Epithelial cell of prostate (primary cell): Measurements from ENCODE around the gene RALGAPA1.

ENCODE experiments used
- DNase-seq: peaks from one replicate; pipeline ENCODE4 v3.0.0-alpha.2; 2011; ENCODE audit warnings: low read depth, low spot score
- H3K27ac ChIP-seq: fragments of 450-650 bp; 2 replicates; pipeline ENCODE4 v1.5.1; 2017; ENCODE audit warnings: mild to moderate bottlenecking

The RALGAPA1 gene

DNA sequence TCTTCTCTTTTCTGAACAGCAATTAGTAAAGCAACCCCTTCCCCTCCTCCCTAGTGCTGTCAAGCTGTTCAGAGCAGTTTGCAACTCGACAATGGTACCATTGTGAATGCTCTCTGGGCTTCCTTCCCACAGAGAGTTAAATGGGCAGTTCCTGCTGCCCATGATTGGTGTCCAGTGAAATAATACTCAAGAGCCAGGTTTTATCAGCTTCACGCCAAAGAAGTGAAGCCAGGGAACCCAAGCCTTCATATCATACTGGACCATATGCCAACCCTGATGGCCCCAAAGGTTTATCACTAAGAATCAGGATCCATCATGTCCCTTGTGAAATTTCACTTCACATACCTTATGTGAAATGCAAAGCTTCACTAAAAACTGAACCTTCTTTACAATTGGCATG lies 250.4 kb downstream of the RALGAPA1 start:
- no peak overlapping the region for H3K27ac ChIP-seq
- DNase-seq = no peak

DNA sequence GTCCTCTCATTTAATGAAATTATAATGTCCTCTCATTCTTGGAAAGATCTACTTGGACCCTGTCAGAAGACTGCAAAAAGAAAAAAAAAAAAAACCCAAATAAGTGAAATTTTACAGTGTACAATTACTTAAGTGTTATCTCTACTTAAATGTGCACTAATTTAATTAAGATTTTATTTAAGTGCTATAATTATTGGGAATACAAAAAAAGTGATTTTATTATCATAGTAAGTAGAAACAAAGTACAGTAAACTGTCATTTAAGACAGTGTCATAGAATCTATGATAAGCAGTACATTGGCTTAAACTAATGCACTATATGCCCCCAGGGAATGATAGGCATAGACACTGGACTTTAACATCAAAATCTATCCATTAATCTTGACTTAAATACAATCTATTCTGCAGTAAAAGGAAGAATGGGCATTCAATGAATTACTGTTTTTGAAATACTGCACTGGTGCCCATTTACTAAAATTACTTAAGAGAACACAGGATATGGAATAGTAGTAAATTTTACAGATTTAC lies 251.8 kb downstream of the RALGAPA1 start:
- H3K27ac ChIP-seq = no peak overlapping the region
- DNase-seq = no peak

DNA sequence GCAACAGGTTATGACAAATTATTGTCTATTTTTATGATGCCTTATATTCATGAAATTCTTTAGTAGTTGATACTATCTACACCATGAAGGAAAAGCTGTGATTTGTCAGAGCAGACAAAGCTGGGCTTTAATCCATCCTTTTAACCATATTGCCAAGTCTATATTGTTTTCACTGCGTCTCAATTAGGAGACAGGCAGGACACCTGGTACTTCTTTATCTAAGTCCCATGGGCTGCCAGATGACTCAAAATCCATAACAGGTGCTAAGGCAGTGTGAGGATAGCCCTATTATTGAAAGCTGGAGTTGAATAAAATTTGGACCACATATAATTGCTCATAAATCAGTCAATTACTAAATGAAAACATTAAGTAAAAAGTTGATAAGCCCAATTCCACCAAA lies 252.5 kb downstream of the RALGAPA1 start:
- no peak for DNase-seq
- no peak overlapping the region for H3K27ac ChIP-seq

DNA sequence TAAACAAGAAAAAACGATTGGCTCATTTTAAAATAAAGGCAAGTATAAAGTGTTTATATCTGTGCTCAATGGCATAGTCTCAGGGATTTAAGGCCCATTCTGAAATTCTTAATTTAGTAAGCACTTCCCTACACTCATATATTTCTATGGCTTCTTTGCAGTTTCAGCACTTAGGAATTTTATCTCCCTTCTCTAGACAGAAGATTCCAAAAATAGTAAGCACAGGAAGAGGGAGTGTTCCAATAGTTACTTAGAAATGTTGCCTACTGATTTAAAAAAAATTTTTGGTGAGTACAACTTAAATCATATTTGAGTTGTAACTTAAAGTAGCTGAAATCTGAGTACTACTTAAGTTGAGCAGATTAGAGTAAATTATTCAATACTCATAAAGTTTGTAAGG lies 255.3 kb downstream of the RALGAPA1 start:
- no peak for DNase-seq
- H3K27ac ChIP-seq = no peak overlapping the region

DNA sequence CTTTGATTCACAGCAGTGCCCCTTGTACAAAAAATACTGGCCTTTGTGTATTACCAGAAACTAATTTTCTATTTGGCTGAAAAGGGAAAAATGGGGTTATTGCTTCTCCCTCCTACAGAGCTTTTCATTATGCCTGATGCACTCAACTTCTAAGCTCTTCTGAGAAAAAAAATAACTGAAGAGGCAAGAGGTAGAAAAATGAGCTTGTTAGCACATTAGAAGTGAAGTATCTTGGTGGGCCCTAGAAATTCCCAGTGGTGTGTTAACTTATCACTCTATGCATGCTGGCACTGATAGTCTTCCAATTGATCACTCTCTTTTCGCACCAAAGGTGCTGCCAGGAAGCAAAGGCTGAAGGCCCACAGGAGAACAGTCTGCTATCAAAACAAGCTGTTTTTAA lies 258.0 kb downstream of the RALGAPA1 start:
- H3K27ac ChIP-seq = no peak overlapping the region
- DNase-seq = no peak

DNA sequence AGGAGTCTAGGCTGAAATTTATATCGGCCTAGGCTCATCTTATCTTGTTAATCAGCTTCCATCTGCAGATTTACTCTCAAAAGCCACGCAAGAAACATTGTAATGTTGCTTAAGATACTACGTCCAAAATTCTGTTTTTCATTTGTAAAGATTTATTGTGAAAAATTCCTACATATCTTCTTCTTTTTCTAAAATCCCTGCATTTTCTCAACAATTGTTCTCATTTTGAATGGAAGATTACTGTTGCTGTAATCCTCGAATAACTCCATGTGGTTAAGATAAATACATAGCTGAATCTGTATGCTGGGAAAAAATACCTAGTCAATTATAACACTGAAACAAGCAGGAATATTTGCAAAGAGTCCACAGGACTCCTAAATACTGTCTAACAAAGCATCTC lies 259.5 kb downstream of the RALGAPA1 start:
- no peak for DNase-seq
- H3K27ac ChIP-seq = no peak overlapping the region

DNA sequence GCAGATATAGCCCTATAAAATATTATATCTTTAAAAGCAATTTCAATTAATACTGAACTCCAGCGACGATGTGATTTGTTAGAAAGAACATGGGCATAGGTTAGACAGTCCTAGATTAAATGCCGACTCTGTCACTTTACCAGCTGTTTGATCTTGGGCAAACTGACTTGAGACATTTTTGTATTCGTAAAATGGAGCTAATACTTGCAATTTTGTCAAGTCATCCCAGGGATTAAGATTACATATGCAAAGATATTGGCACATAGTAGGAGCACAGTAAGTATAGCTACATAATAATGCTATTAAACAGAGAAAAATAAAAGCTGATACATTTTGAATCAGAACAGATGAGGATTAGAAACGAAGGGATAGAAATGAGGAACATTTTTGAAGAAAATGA lies 266.1 kb downstream of the RALGAPA1 start:
- no peak for DNase-seq
- H3K27ac ChIP-seq = no peak overlapping the region

DNA sequence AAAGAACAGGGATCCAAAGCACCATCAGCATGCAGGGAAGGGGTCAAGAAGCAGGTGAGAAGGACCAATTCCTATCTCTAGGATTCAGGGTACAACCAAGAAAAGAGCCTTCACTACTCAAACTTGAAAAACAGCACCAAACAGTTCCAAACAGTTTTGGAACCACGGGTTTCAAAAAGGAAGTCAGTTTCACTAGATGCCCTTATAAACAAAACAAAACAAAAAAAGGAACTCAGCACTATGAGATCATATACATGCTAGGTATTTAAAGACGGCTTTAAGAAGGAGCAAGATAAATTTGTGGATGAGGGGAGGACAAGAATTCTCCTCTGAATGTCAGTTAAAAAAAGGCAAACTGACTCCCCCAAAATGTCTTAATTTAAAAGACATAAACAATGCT lies 269.1 kb downstream of the RALGAPA1 start:
- no peak overlapping the region for H3K27ac ChIP-seq
- no peak for DNase-seq

DNA sequence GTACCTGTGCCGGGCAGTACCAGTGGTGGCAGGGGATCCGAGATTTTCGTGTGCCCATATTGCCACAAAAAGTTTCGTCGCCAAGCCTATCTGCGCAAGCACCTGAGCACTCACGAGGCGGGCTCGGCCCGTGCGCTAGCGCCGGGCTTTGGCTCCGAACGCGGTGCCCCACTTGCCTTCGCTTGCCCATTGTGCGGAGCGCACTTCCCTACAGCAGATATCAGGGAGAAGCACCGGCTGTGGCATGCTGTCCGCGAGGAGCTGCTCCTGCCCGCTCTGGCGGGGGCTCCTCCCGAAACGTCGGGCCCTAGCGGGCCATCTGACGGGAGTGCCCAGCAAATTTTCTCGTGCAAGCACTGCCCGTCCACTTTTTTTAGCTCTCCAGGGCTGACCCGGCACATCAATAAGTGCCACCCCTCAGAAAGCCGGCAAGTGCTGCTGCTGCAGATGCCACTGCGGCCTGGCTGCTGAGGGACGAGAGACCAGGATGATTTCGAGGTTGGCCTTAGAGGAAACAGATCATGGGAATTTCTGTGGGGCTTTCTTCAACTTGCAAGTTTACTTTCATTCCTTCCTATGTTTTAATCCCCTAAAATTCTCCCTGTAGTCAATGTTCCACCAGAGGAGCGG lies 273.5 kb downstream of the RALGAPA1 start:
- no peak for DNase-seq
- no peak overlapping the region for H3K27ac ChIP-seq

DNA sequence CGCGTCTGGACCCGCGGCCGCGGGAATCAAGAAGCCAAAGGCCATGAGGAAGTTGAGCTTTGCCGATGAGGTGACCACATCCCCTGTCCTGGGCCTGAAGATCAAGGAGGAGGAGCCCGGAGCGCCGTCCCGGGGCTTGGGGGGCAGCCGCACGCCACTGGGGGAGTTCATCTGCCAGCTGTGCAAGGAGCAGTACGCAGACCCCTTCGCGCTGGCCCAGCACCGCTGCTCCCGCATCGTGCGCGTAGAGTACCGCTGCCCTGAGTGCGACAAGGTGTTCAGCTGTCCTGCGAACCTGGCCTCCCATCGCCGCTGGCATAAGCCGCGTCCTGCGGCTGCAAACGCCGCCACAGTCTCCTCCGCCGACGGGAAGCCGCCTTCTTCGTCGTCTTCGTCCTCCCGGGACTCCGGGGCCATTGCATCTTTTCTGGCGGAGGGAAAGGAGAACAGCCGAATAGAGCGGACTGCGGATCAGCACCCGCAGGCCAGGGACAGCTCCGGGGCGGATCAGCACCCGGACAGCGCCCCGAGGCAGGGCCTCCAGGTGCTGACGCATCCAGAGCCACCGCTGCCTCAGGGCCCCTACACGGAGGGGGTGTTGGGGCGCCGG lies 274.1 kb downstream of the RALGAPA1 start:
- H3K27ac ChIP-seq = no peak overlapping the region
- DNase-seq = peak; percentile 20

DNA sequence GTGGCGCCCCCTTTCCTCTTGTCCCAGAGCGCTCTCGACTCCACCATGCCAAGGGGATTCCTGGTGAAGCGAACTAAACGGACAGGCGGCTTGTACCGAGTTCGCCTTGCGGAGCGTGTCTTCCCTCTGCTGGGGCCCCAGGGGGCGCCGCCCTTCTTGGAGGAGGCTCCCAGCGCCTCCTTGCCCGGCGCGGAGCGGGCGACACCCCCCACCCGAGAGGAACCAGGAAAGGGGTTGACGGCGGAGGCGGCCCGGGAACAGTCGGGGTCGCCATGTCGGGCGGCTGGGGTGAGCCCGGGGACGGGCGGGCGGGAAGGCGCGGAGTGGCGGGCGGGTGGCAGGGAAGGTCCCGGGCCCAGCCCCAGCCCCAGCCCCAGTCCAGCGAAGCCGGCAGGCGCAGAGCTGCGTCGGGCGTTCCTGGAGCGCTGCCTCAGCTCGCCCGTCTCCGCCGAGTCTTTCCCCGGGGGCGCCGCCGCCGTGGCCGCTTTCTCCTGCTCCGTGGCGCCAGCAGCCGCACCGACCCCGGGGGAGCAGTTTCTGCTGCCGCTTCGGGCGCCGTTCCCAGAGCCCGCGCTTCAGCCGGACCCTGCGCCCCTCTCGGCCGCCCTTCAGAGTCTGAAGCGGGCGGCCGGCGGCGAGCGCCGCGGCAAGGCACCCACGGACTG lies 274.8 kb downstream of the RALGAPA1 start:
- no peak for DNase-seq
- no peak overlapping the region for H3K27ac ChIP-seq

DNA sequence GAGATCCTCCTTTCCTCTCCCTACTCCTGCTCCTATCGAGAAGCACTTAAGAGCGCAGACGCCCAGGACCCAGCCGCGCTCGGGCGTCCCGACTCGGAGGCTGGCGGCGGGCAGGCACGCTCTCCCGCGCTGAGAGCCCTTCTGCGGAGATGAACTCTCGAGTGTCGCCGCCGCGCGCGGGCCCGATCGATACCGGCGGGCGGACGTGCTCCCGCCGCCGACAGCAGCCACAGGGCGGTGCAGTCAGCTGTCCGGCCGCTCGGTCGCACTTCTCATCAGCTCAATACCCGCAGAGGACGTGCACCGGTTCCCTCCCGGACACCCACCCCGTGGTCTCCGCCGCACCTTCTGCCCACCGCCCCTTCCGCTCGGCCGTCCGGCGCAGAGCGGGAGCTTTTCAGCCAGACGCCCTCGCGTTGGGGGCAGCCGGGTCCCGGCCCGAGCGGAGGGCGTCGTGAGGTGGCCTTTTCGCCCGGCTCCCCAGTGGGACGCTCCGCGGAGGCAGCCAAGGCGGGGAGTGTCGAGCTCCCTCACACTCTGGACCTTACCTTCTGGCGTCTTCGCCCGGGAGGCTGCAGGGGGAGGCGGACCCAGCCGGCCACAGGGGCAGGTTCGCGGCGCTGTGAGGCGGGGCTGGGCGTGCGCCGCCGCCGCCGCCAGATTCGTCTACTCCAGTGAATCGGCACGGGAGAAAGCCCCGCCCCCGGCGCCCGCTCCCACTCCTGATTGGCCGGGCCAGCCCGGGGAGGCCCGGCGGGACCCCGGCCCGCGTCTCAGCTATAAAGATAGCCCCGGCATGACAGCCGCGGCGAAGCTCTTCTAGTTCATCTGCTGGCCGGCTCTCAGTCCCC lies 275.5 kb downstream of the RALGAPA1 start, which contains the start of gene INSM2:
INSM2 (plus strand) TSS at position 808 of the 851 bp plus-strand sequence. CDS start 89 bp downstream, outside the sequence.
- H3K27ac ChIP-seq = no peak within 1 kb of the TSS
- DNase-seq = no peak

DNA sequence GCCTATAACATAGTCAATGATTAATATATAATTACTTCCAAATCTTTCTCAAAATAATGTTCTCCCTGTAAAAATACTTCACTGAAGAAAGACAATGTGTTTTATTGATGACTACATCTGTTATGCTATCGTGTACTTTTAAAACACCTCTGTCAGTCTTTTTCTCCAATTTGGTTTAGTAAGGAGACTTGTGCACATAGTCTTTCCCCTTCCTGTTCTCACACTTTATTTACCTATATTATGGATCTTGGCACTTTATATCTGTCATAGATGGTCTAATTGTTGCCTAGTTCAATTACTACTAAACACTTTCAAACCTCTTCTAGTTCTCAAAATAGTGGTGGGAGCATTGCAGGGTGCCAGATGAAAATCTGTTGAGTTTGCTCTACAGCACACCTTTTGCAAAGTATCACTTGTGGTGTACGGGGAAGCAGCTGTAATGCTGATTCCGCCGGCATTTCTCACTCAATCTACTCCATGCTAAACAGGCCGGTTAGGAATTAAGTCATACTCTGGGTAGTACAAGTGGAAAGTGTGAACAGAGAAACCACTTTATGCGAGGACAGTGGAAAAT lies 276.2 kb downstream of the RALGAPA1 start:
- DNase-seq = no peak
- H3K27ac ChIP-seq = no peak overlapping the region

DNA sequence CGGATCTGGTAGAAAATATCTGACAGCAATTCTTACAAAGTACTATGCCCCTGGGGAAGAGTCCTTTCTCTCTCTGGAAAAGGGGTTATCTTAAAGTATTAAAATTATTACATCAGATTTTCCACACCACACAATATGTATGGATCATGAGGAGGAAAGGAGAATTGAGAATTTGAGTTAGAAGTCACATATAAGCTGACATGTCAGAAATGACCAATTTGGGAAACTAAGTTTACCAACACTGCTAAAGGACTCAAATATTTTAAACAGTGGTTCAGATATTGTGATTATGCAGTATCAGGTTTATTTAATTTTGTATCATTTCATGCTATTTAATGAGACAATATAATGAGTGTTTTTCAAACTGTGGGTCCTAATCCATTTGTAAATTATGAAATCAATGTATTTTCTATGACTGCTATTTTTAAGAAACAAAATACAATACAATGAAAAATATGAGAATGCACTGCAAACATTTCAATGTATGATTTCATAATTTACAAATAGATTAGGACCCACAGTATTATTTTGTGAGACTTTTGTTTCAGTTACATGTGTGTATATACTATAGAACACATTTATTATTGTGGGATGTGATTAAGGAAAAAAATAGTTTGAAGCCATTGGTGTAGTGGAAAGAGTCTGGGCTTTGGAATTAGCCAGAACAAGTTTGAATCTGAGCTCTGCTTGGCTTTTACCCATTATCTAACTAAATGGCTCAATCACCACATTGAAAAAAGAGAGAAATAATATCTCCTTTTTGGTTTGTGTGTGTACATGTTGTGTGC lies 276.9 kb downstream of the RALGAPA1 start:
- DNase-seq = no peak
- no peak overlapping the region for H3K27ac ChIP-seq

DNA sequence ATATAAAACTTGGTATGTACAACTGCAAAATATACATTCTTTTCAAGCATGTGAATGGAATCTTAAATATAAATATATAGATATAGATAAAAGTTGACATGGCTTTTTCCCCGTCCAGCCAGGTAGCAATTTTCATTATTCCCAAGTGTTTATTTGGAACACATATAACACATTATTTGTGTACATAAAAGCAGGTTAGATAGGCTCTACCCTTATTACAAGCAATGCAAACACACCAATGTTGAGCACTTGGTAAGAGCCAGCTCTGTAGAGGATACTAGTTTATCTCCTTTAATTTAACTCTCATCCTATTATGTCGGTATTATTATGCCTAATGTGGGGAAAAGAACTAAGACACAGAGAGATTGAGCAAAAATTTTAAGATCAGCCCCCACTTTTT lies 282.1 kb downstream of the RALGAPA1 start:
- no peak for DNase-seq
- no peak overlapping the region for H3K27ac ChIP-seq

DNA sequence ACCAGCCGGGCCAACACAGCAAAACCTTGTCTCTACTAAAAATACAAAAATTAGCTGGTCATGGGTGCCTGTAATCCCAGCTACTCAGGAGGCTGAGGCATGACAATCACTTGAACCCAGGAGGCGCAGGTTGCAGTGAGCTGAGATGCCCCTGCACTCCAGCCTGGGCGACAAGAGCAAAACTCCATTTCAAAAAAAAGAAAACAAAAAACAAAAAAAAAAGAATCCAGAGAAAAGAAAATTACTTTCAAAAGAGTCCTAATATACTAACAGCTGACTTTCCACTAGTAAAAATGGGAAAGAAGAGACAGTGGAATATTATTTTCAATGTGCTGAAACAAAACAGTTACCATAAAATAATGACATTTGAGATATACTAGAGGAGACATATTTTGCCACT lies 283.4 kb downstream of the RALGAPA1 start:
- H3K27ac ChIP-seq = no peak overlapping the region
- no peak for DNase-seq

DNA sequence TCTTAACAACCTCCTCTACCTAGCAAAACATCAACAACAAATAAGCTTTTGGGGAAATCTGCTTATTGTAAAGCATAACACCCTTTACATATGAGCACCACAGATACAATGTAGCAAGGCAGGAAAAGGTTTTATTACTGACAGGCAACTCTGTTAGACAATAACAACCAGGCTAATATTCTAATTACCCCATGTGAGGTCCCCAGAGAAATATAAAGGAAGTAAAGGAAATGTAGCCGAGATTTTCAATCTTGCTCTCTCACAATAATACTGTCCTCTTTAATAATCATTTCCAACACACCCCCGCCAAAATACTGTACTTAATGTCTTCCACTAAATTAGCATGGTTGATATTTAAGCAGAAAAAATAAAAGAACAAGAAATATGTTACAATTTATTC lies 289.1 kb downstream of the RALGAPA1 start:
- no peak for DNase-seq
- H3K27ac ChIP-seq = no peak overlapping the region

DNA sequence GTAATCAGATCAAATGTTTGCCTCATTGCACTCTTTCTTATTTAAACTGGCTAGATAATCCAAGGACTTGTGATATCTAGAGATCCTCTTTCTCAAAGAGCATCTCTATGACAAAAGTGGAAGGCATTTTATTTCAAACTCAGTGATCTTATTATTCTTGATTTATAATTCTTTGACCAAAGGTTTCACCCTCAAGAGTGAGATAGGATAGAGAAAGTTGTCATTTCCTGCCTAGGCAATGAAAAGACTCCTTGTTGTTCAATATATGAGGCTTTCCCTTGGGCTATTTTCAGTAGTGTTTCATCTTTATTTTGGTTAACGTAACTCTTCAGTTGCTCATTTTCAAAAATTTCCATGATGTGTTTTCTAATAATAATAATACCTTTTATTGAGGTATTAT lies 293.2 kb downstream of the RALGAPA1 start:
- DNase-seq = no peak
- H3K27ac ChIP-seq = no peak overlapping the region

DNA sequence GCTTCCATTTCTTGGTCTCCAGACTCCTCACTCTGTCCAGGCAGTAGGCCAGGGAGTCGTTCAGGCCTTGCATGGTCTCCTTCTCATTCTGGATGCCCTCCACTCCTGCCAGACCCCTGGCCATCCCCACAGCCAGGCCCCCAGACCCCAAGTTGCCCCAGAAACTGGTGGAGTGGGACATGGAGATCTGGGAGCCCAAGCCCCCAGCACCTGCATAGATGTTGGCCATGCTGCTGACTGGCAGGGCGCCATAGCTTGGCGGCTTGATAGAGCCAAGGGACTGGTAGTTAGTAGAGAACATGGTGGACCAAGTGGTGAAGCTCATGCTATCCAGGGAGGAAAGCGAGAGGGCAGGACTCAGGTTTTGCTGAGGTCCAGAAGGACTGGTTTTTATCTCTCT lies 296.3 kb downstream of the RALGAPA1 start:
- DNase-seq = no peak
- H3K27ac ChIP-seq = no peak overlapping the region

DNA sequence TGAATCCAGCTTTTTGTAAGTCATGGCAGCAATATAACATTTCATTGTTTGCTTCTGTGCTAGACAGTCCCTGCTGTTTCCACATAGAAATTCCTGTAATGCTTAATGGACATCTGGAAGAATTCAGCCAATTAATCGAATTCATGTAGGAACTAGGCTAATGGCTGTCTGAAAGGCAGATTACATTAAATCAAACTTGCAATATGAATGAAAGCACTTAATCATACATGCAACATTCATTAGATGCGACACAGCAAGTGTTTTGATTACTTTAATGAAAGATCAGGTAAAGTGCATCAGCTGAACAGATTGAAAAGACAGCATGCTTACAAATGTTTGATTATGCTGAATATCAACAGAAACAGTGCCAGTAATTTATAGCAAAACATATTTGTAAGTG lies 299.2 kb downstream of the RALGAPA1 start:
- no peak overlapping the region for H3K27ac ChIP-seq
- DNase-seq = no peak
